ENCODE measurements around the gene SREBF2. TPM values are rescaled to one million over a fixed set of nuclear protein-coding genes. Genes with fewer than 3 reads are reported as not detected.
A peak's percentile ranks its signal among the peaks of the same experiment; 100 is the strongest.

The SREBF2 gene
- total RNA-seq = 100 to 1,000 TPM; 124 to 175 (median 145) TPM

- H3K27ac ChIP-seq = peak within 1 kb of the TSS; percentile 91 to 96 (median 96)
- peaks cover 10 to 40% (median 14%) of the 10 kb centered on the region in 4 donors for H3K4me1 ChIP-seq
- TF ChIP-seq POLR2A (IDR thresholded peaks at IDR 0.05) (peak in 3 of 4 donors; percentile 68 to 90 (median 72)), CTCF (IDR thresholded peaks at IDR 0.05) (no peak), EP300 (IDR thresholded peaks at IDR 0.05) (peak in 2 of 4 donors; percentile 93 to 98), POLR2AphosphoS5 (IDR thresholded peaks at IDR 0.05) (peak; percentile 79 to 95)
- DNase-seq (peak; percentile 99 to 100), ATAC-seq (ENCODE audit: low FRiP score in 2 of 2) (peak; percentile 98)
- 0% methylated on average over 9 to 11 of the region's 75 CpGs for WGBS, 2 donors
- no peaks in the 10 kb centered on the region for H3K9me3 ChIP-seq
- H3K36me3 ChIP-seq = peaks cover 0 to 12% (median 7%) of the 10 kb centered on the region in 4 donors
- H3K4me3 ChIP-seq = peak within 1 kb of the TSS; percentile 65 to 98 (median 86)
- no peaks in the 10 kb centered on the region for H3K27me3 ChIP-seq
These were observed at the start of gene SREBF2 for GRCh38 chr22:41832553-41833368. TSS of gene SREBF2 (plus strand) at chr22:41833105. CDS start at chr22:41833271, 166 bp downstream.

GRCh38 chr22:41787331-41787730, 45.6 kb upstream of the SREBF2 start:
- ATAC-seq (ENCODE audit: low FRiP score in 2 of 2) = no peak
- 59 to 85% methylated on average over 2 of the region's 2 CpGs for WGBS, 2 donors
- DNase-seq = no peak
- Histone ChIP-seq H3K9me3 (no peaks in the 10 kb centered on the region), H3K4me3 (no peak overlapping the region), H3K4me1 (peaks cover 0 to 3% (median 0%) of the 10 kb centered on the region in 4 donors), H3K27ac (no peak overlapping the region), H3K36me3 (no peaks in the 10 kb centered on the region), H3K27me3 (no peaks in the 10 kb centered on the region)
- TF ChIP-seq POLR2A (IDR thresholded peaks at IDR 0.05) (no peak), EP300 (IDR thresholded peaks at IDR 0.05) (no peak), POLR2AphosphoS5 (IDR thresholded peaks at IDR 0.05) (no peak), CTCF (IDR thresholded peaks at IDR 0.05) (no peak)

- WGBS, 2 donors = 91 to 99% methylated on average over 3 of the region's 3 CpGs
- no peaks in the 10 kb centered on the region for H3K9me3 ChIP-seq
- ATAC-seq (ENCODE audit: low FRiP score in 2 of 2) (no peak), DNase-seq (no peak)
- H3K4me1 ChIP-seq = no peaks in the 10 kb centered on the region
- no peaks in the 10 kb centered on the region for H3K36me3 ChIP-seq
- H3K27ac ChIP-seq = no peak overlapping the region
- H3K27me3 ChIP-seq = no peaks in the 10 kb centered on the region
- H3K4me3 ChIP-seq = no peak overlapping the region
- no peak for TF ChIP-seq CTCF (IDR thresholded peaks at IDR 0.05)
- TF ChIP-seq POLR2AphosphoS5 (IDR thresholded peaks at IDR 0.05) = no peak
- TF ChIP-seq POLR2A (IDR thresholded peaks at IDR 0.05) = no peak
- TF ChIP-seq EP300 (IDR thresholded peaks at IDR 0.05) = no peak
These were observed 39.0 kb upstream of the SREBF2 start for GRCh38 chr22:41793871-41794270.

GRCh38 chr22:41798736-41799135, 34.2 kb upstream of the SREBF2 start:
- WGBS, 2 donors = 97 to 100% methylated on average over 2 of the region's 2 CpGs
- H3K36me3 ChIP-seq = no peaks in the 10 kb centered on the region
- TF ChIP-seq POLR2AphosphoS5 (IDR thresholded peaks at IDR 0.05) (no peak), POLR2A (IDR thresholded peaks at IDR 0.05) (no peak), EP300 (IDR thresholded peaks at IDR 0.05) (no peak), CTCF (IDR thresholded peaks at IDR 0.05) (no peak)
- DNase-seq (no peak), ATAC-seq (ENCODE audit: low FRiP score in 2 of 2) (no peak)
- H3K27ac ChIP-seq = peak overlapping the region in 1 of 4 donors; percentile 89
- no peak overlapping the region for H3K4me3 ChIP-seq
- no peaks in the 10 kb centered on the region for H3K9me3 ChIP-seq
- peaks cover 16 to 28% (median 20%) of the 10 kb centered on the region in 4 donors for H3K4me1 ChIP-seq
- H3K27me3 ChIP-seq = no peaks in the 10 kb centered on the region

All from upper lobe of left lung (tissue), 6 donors.